Activated CD8-positive, alpha-beta memory T cell treated with anti-CD3 and anti-CD28 coated beads, Interleukin-2, amount 10 ng/mL, durations not matched to agents 7 days and 5 days (primary cell): ENCODE data around the gene ARSI. TPM values are rescaled to one million over a fixed set of nuclear protein-coding genes. Genes with fewer than 3 reads are reported as not detected.

Experiments used
- ATAC-seq: fragments of 150-1000 bp; cut with Tn5 transposase; one replicate; pipeline ENCODE4 v1.10.0; 2021; ENCODE audit warnings: moderate library complexity
- CTCF ChIA-PET: fragments of 350-600 bp; sonication (Branson Sonifier 250); formaldehyde crosslinking; loops from one replicate; lab custom pipeline; 2021; ENCODE audit warnings: antibody characterized with exemption; lab: Charles Lee
- DNase-seq: peaks from one replicate; pipeline ENCODE4 v3.0.0-alpha.2; 2020
- H3K27ac Mint-ChIP-seq: one replicate; pipeline ENCODE4 v1.8.0; 2021; ENCODE audit warnings: mild to moderate bottlenecking, mixed read lengths
- H3K27me3 Mint-ChIP-seq: one replicate; pipeline ENCODE4 v1.8.0; 2021; ENCODE audit warnings: mixed read lengths
- H3K36me3 Mint-ChIP-seq: one replicate; pipeline ENCODE4 v1.8.0; 2021; ENCODE audit warnings: mild to moderate bottlenecking, mixed read lengths
- H3K4me1 Mint-ChIP-seq: one replicate; pipeline ENCODE4 v1.8.0; 2021; ENCODE audit warnings: mixed read lengths
- H3K4me3 Mint-ChIP-seq: one replicate; pipeline ENCODE4 v1.8.0; 2021; ENCODE audit warnings: mild to moderate bottlenecking, moderate library complexity, mixed read lengths
- H3K9me3 Mint-ChIP-seq: one replicate; pipeline ENCODE4 v1.8.0; 2022; ENCODE audit warnings: low read depth, mixed read lengths
- total RNA-seq, 2 experiments: library from RNA; stranded (reverse); gene quantifications; one replicate each; pipeline ENCODE4 v1.2.3, GENCODE V29; 2021

Gene ARSI
- total RNA-seq, 2 experiments from 2014 or later, result not detected

- no peaks in the 10 kb centered on the region for H3K9me3 Mint-ChIP-seq
- H3K27me3 Mint-ChIP-seq, result peaks cover 53% of the 10 kb centered on the region
- H3K4me1 Mint-ChIP-seq, result peaks cover 2% of the 10 kb centered on the region
- ATAC-seq (no peak), DNase-seq (no peak)
- CTCF ChIA-PET, result no interaction called here
- H3K4me3 Mint-ChIP-seq, result no peak overlapping the region
- no peak overlapping the region for H3K27ac Mint-ChIP-seq
- no peaks in the 10 kb centered on the region for H3K36me3 Mint-ChIP-seq
Measured at GRCh38 chr5:150300496-150301169, 2.1 kb downstream of the ARSI start.

- CTCF ChIA-PET, result no interaction called here
- Mint-ChIP-seq H3K27ac (no peak overlapping the region), H3K36me3 (no peaks in the 10 kb centered on the region), H3K4me3 (no peak overlapping the region), H3K27me3 (peaks cover 46% of the 10 kb centered on the region), H3K9me3 (no peaks in the 10 kb centered on the region), H3K4me1 (peaks cover 2% of the 10 kb centered on the region)
- DNase-seq, result no peak
- no peak for ATAC-seq
Measured at GRCh38 chr5:150299571-150300327, 3.0 kb downstream of the ARSI start.

GRCh38 chr5:150298701-150299451 is 3.8 kb downstream of the ARSI start:
- Mint-ChIP-seq H3K4me1 (peaks cover 2% of the 10 kb centered on the region), H3K9me3 (no peaks in the 10 kb centered on the region), H3K27me3 (peaks cover 40% of the 10 kb centered on the region), H3K4me3 (no peak overlapping the region), H3K27ac (no peak overlapping the region), H3K36me3 (no peaks in the 10 kb centered on the region)
- CTCF ChIA-PET, result no interaction called here
- DNase-seq, result no peak
- ATAC-seq, result no peak

GRCh38 chr5:150297934-150298595 is 4.6 kb downstream of the ARSI start:
- peaks cover 33% of the 10 kb centered on the region for H3K27me3 Mint-ChIP-seq
- H3K4me3 Mint-ChIP-seq, result no peak overlapping the region
- H3K4me1 Mint-ChIP-seq, result peaks cover 2% of the 10 kb centered on the region
- CTCF ChIA-PET, result no interaction called here
- H3K9me3 Mint-ChIP-seq, result no peaks in the 10 kb centered on the region
- no peak for DNase-seq
- ATAC-seq, result no peak
- H3K27ac Mint-ChIP-seq, result no peak overlapping the region
- H3K36me3 Mint-ChIP-seq, result no peaks in the 10 kb centered on the region

- Mint-ChIP-seq H3K27me3 (peaks cover 31% of the 10 kb centered on the region), H3K36me3 (no peaks in the 10 kb centered on the region), H3K4me1 (peaks cover 2% of the 10 kb centered on the region), H3K4me3 (no peak overlapping the region), H3K9me3 (no peaks in the 10 kb centered on the region), H3K27ac (no peak overlapping the region)
- ATAC-seq (no peak), DNase-seq (no peak)
- CTCF ChIA-PET, result no interaction called here
Measured at GRCh38 chr5:150297236-150297890, 5.3 kb downstream of the ARSI start.

GRCh38 chr5:150296496-150296895 is 6.2 kb downstream of the ARSI start:
- peaks cover 29% of the 10 kb centered on the region for H3K27me3 Mint-ChIP-seq
- H3K9me3 Mint-ChIP-seq, result no peaks in the 10 kb centered on the region
- H3K36me3 Mint-ChIP-seq, result no peaks in the 10 kb centered on the region
- CTCF ChIA-PET, result no interaction called here
- no peaks in the 10 kb centered on the region for H3K4me1 Mint-ChIP-seq
- H3K27ac Mint-ChIP-seq, result no peak overlapping the region
- ATAC-seq (no peak), DNase-seq (no peak)
- H3K4me3 Mint-ChIP-seq, result no peak overlapping the region

- CTCF ChIA-PET, result no interaction called here
- H3K36me3 Mint-ChIP-seq, result no peaks in the 10 kb centered on the region
Measured at GRCh38 chr5:150295741-150296486, 6.8 kb downstream of the ARSI start.

GRCh38 chr5:150295172-150295634 is 7.5 kb downstream of the ARSI start:
- DNase-seq (no peak), ATAC-seq (no peak)
- Mint-ChIP-seq H3K36me3 (no peaks in the 10 kb centered on the region), H3K4me3 (no peak overlapping the region), H3K9me3 (no peaks in the 10 kb centered on the region), H3K27ac (no peak overlapping the region), H3K27me3 (peaks cover 20% of the 10 kb centered on the region), H3K4me1 (no peaks in the 10 kb centered on the region)
- CTCF ChIA-PET, result interaction anchor here (0.7 kb wide), 1 partner anchor 44 kb away, joined by 3 read pairs; no protein-coding TSS in a partner anchor

More at GRCh38 chr5:150295741-150296486, 6.8 kb downstream of the ARSI start:
- H3K4me1 Mint-ChIP-seq, result no peaks in the 10 kb centered on the region
- no peaks in the 10 kb centered on the region for H3K9me3 Mint-ChIP-seq
- H3K27ac Mint-ChIP-seq, result no peak overlapping the region
- H3K27me3 Mint-ChIP-seq, result peaks cover 23% of the 10 kb centered on the region
- no peak for DNase-seq
- no peak overlapping the region for H3K4me3 Mint-ChIP-seq
- ATAC-seq, result no peak

GRCh38 chr5:150294551-150295071 is 8.1 kb downstream of the ARSI start:
- Mint-ChIP-seq H3K4me1 (no peaks in the 10 kb centered on the region), H3K27me3 (peaks cover 19% of the 10 kb centered on the region), H3K4me3 (no peak overlapping the region), H3K36me3 (no peaks in the 10 kb centered on the region), H3K27ac (no peak overlapping the region), H3K9me3 (no peaks in the 10 kb centered on the region)
- DNase-seq (no peak), ATAC-seq (no peak)
- CTCF ChIA-PET, result interaction anchor here (0.7 kb wide), 1 partner anchor 44 kb away, joined by 3 read pairs; no protein-coding TSS in a partner anchor

GRCh38 chr5:150293091-150293941 is 9.4 kb downstream of the ARSI start:
- DNase-seq (no peak), ATAC-seq (no peak)
- CTCF ChIA-PET, result no interaction called here
- Mint-ChIP-seq H3K4me1 (no peaks in the 10 kb centered on the region), H3K9me3 (no peaks in the 10 kb centered on the region), H3K36me3 (no peaks in the 10 kb centered on the region), H3K4me3 (no peak overlapping the region), H3K27me3 (peaks cover 15% of the 10 kb centered on the region), H3K27ac (no peak overlapping the region)
